ENCODE data around the gene SMAD6.

The SMAD6 gene

GRCh38 chr15:66653852-66654251, 48.2 kb upstream of the SMAD6 start:
- Histone ChIP-seq H4K20me1 (ENCODE audit: insufficient read depth, low read length) (no peaks in the 10 kb centered on the region), H3K4me2 (ENCODE audit: low read depth, low read length) (no peak overlapping the region), H3K27me3 (replicated peaks; ENCODE audit: insufficient read depth, low read length) (no peaks in the 10 kb centered on the region), H2AFZ (ENCODE audit: low read length) (no peak overlapping the region), H3K79me2 (ENCODE audit: low read length) (no peaks in the 10 kb centered on the region), H3K9me2 (replicated peaks; ENCODE audit: insufficient read depth, low read length) (no peaks in the 10 kb centered on the region), H3K9me3 (replicated peaks; ENCODE audit: insufficient read depth, low read length) (no peaks in the 10 kb centered on the region), H3F3A (ENCODE audit: insufficient read depth, low read length) (no peaks in the 10 kb centered on the region), H3K9ac (ENCODE audit: low read length) (no peak overlapping the region), H3K27ac (ENCODE audit: low read length) (no peak overlapping the region), H3K4me3 (ENCODE audit: low read length) (no peak overlapping the region), H3K36me3 (replicated peaks; ENCODE audit: insufficient read depth, low read length) (no peaks in the 10 kb centered on the region), H3K4me1 (ENCODE audit: low read length) (peaks cover 13% of the 10 kb centered on the region)
- no peak for DNase-seq
- TF ChIP-seq EZH2 (optimal IDR thresholded peaks at IDR 0.05; ENCODE audit: low read depth, low read length) = no peak
- TF ChIP-seq, protein P1, sequence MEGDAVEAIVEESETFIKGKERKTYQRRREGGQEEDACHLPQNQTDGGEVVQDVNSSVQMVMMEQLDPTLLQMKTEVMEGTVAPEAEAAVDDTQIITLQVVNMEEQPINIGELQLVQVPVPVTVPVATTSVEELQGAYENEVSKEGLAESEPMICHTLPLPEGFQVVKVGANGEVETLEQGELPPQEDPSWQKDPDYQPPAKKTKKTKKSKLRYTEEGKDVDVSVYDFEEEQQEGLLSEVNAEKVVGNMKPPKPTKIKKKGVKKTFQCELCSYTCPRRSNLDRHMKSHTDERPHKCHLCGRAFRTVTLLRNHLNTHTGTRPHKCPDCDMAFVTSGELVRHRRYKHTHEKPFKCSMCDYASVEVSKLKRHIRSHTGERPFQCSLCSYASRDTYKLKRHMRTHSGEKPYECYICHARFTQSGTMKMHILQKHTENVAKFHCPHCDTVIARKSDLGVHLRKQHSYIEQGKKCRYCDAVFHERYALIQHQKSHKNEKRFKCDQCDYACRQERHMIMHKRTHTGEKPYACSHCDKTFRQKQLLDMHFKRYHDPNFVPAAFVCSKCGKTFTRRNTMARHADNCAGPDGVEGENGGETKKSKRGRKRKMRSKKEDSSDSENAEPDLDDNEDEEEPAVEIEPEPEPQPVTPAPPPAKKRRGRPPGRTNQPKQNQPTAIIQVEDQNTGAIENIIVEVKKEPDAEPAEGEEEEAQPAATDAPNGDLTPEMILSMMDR (IDR thresholded peaks at IDR 0.05; ENCODE audit: low read length) = no peak
- no peak for TF ChIP-seq EZH2phosphoT487 (IDR thresholded peaks at IDR 0.05; ENCODE audit: low read length)

- H3K27me3 ChIP-seq (replicated peaks; ENCODE audit: insufficient read depth, low read length) = no peaks in the 10 kb centered on the region
- H4K20me1 ChIP-seq (ENCODE audit: insufficient read depth, low read length) = no peaks in the 10 kb centered on the region
- no peaks in the 10 kb centered on the region for H3F3A ChIP-seq (ENCODE audit: insufficient read depth, low read length)
- H3K79me2 ChIP-seq (ENCODE audit: low read length) = no peaks in the 10 kb centered on the region
- no peaks in the 10 kb centered on the region for H3K9me2 ChIP-seq (replicated peaks; ENCODE audit: insufficient read depth, low read length)
- H3K4me2 ChIP-seq (ENCODE audit: low read depth, low read length) = no peak overlapping the region
- no peak overlapping the region for H3K27ac ChIP-seq (ENCODE audit: low read length)
- no peaks in the 10 kb centered on the region for H3K36me3 ChIP-seq (replicated peaks; ENCODE audit: insufficient read depth, low read length)
- no peak overlapping the region for H3K9ac ChIP-seq (ENCODE audit: low read length)
- peaks cover 12% of the 10 kb centered on the region for H3K4me1 ChIP-seq (ENCODE audit: low read length)
- no peak overlapping the region for H3K4me3 ChIP-seq (ENCODE audit: low read length)
- TF ChIP-seq EZH2 (optimal IDR thresholded peaks at IDR 0.05; ENCODE audit: low read depth, low read length) (no peak), EZH2phosphoT487 (IDR thresholded peaks at IDR 0.05; ENCODE audit: low read length) (no peak)
- TF ChIP-seq, protein P1 (IDR thresholded peaks at IDR 0.05; ENCODE audit: low read length) = no peak
- no peak for DNase-seq
- no peaks in the 10 kb centered on the region for H3K9me3 ChIP-seq (replicated peaks; ENCODE audit: insufficient read depth, low read length)
- H2AFZ ChIP-seq (ENCODE audit: low read length) = no peak overlapping the region
Observed at GRCh38 chr15:66654361-66654738, 47.7 kb upstream of the SMAD6 start.

DNA sequence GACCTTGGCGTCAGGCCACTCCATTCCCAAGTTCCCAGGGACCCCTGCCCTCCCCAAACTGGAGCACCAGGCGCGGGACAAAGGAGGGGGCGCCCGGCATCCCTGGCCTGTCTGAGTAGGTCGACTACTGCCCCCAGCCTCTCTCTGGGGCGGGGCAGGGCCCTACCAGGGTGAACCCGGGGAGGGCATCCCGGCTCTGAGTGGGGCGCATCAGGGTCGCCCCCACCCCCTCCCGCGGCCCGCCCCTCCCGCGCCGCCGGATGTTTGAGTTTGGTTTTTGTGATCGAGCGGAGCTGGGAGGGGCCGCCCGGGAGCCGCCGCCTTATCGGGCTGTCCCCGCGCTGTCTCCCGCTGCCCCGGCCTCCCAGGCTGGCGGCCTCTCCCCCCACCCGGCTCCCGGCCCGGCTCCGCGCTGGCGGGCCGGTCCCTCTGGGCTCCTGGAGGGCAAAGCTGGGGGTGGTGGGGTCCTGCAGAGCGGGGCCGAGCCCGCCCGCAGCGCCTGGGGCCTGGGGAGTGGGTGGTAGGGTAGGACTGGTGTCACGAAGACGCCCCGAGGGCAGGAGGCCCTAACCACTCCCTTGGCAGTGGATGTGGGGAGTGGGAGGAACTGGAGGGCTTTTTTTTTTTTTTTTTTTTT, 47.2 kb upstream of the SMAD6 start:
- H3K79me2 ChIP-seq (ENCODE audit: low read length) = no peaks in the 10 kb centered on the region
- H3K27me3 ChIP-seq (replicated peaks; ENCODE audit: insufficient read depth, low read length) = no peaks in the 10 kb centered on the region
- no peaks in the 10 kb centered on the region for H3F3A ChIP-seq (ENCODE audit: insufficient read depth, low read length)
- H4K20me1 ChIP-seq (ENCODE audit: insufficient read depth, low read length) = no peaks in the 10 kb centered on the region
- peaks cover 10% of the 10 kb centered on the region for H3K4me1 ChIP-seq (ENCODE audit: low read length)
- no peaks in the 10 kb centered on the region for H3K9me3 ChIP-seq (replicated peaks; ENCODE audit: insufficient read depth, low read length)
- no peak overlapping the region for H3K27ac ChIP-seq (ENCODE audit: low read length)
- DNase-seq = no peak
- TF ChIP-seq, protein P1 (IDR thresholded peaks at IDR 0.05; ENCODE audit: low read length) = no peak
- no peak for TF ChIP-seq EZH2phosphoT487 (IDR thresholded peaks at IDR 0.05; ENCODE audit: low read length)
- no peak for TF ChIP-seq EZH2 (optimal IDR thresholded peaks at IDR 0.05; ENCODE audit: low read depth, low read length)
- no peaks in the 10 kb centered on the region for H3K36me3 ChIP-seq (replicated peaks; ENCODE audit: insufficient read depth, low read length)
- H3K4me2 ChIP-seq (ENCODE audit: low read depth, low read length) = no peak overlapping the region
- H3K9ac ChIP-seq (ENCODE audit: low read length) = no peak overlapping the region
- H3K9me2 ChIP-seq (replicated peaks; ENCODE audit: insufficient read depth, low read length) = no peaks in the 10 kb centered on the region
- no peak overlapping the region for H2AFZ ChIP-seq (ENCODE audit: low read length)
- no peak overlapping the region for H3K4me3 ChIP-seq (ENCODE audit: low read length)

Data from MM.1S (cell line).